Osteoblast (primary cell): Measurements from ENCODE around the gene FOSL2. TPM values are rescaled to one million over a fixed set of nuclear protein-coding genes. Genes with fewer than 3 reads are reported as not detected.

ENCODE experiments used
- DNase-seq: peaks from one replicate; pipeline ENCODE4 v3.0.0; 2011; ENCODE audit warnings: low spot score, mixed read lengths; ENCODE audit not compliant: insufficient read length; ENCODE audit errors: missing footprints
- H2AFZ ChIP-seq: 2 replicates; pipeline ENCODE4 v1.6.0; 2011; ENCODE audit warnings: mild to moderate bottlenecking, low read length
- H3K27ac ChIP-seq: 2 replicates; pipeline ENCODE4 v1.5.1; 2011; ENCODE audit warnings: mild to moderate bottlenecking, low read depth, low read length, moderate library complexity
- H3K27me3 ChIP-seq: 2 replicates; pipeline ENCODE4 v1.6.0; 2012; ENCODE audit warnings: mild to moderate bottlenecking, control low read depth, inconsistent platforms, low read length, moderate library complexity; ENCODE audit not compliant: insufficient read depth
- H3K36me3 ChIP-seq: 2 replicates; pipeline ENCODE4 v1.5.1; 2011; ENCODE audit warnings: mild to moderate bottlenecking, low read length, control low read depth, moderate library complexity; ENCODE audit not compliant: insufficient read depth
- H3K4me1 ChIP-seq: 2 replicates; pipeline ENCODE4 v1.5.1; 2011; ENCODE audit warnings: mild to moderate bottlenecking, low read length, control low read depth, moderate library complexity; ENCODE audit not compliant: insufficient read depth
- H3K4me2 ChIP-seq: 2 replicates; pipeline ENCODE4 v1.6.0; 2011; ENCODE audit warnings: mild to moderate bottlenecking, low read length; ENCODE audit not compliant: insufficient read depth
- H3K4me3 ChIP-seq: fragments of 200-600 bp; sonication (generic); 3 replicates; pipeline ENCODE4 v1.5.1; 2012; ENCODE audit warnings: mild to moderate bottlenecking, low read length, inconsistent platforms; ENCODE audit not compliant: insufficient read depth
- H3K79me2 ChIP-seq: 2 replicates; pipeline ENCODE4 v1.6.0; 2012; ENCODE audit warnings: mild to moderate bottlenecking, low read length, control low read depth, inconsistent platforms; ENCODE audit not compliant: insufficient read depth
- H3K9me3 ChIP-seq: 2 replicates; pipeline ENCODE4 v1.5.1; 2011; ENCODE audit warnings: low read depth, low read length, control low read depth
- H4K20me1 ChIP-seq: 2 replicates; pipeline ENCODE4 v1.6.0; 2012; ENCODE audit warnings: mild to moderate bottlenecking, low read length, control low read depth; ENCODE audit not compliant: insufficient read depth
- total RNA-seq: library from RNA; depleted of rRNA; stranded (reverse); fragments of >200 nt; gene quantifications from 2 replicates; pipeline ENCODE4 v1.2.3, GENCODE V29; 2012
- TF ChIP-seq, protein P1 (sequence below): IDR thresholded peaks from 2 replicates; pipeline ENCODE4 v1.5.1; 2011; ENCODE audit warnings: mild to moderate bottlenecking, low read depth, low read length, moderate library complexity; ENCODE audit errors: extremely low read depth

FOSL2 gene
- total RNA-seq, 1 donor: 86.9 TPM

DNA sequence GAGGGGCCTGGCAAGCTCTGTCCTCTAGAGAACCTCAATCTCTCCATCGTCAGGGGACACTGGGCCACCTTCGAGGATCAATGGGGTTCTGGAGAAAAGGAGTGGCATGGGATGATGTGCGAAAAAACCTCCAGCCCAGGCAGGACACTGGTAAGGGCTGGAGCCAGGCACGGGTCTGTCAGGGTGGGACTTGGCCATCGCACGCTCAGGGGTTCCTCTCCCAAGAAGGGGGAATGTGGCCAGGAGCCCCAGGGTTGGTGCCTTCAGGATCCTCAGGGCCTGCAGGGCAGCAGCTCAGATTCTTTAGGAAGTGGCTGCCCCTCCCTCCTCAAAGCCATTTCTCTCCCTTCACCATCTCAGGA is 56.4 kb downstream of the FOSL2 start:
- no peaks in the 10 kb centered on the region for H3K27me3 ChIP-seq
- H2AFZ ChIP-seq: peak overlapping the region; percentile 57
- H4K20me1 ChIP-seq: no peaks in the 10 kb centered on the region
- peaks cover 53% of the 10 kb centered on the region for H3K4me1 ChIP-seq
- H3K9me3 ChIP-seq: no peaks in the 10 kb centered on the region
- H3K4me3 ChIP-seq: no peak overlapping the region
- no peak for DNase-seq
- peak overlapping the region; percentile 95 for H3K27ac ChIP-seq
- H3K4me2 ChIP-seq: no peak overlapping the region
- TF ChIP-seq, protein P1, sequence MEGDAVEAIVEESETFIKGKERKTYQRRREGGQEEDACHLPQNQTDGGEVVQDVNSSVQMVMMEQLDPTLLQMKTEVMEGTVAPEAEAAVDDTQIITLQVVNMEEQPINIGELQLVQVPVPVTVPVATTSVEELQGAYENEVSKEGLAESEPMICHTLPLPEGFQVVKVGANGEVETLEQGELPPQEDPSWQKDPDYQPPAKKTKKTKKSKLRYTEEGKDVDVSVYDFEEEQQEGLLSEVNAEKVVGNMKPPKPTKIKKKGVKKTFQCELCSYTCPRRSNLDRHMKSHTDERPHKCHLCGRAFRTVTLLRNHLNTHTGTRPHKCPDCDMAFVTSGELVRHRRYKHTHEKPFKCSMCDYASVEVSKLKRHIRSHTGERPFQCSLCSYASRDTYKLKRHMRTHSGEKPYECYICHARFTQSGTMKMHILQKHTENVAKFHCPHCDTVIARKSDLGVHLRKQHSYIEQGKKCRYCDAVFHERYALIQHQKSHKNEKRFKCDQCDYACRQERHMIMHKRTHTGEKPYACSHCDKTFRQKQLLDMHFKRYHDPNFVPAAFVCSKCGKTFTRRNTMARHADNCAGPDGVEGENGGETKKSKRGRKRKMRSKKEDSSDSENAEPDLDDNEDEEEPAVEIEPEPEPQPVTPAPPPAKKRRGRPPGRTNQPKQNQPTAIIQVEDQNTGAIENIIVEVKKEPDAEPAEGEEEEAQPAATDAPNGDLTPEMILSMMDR: no peak
- H3K36me3 ChIP-seq: no peaks in the 10 kb centered on the region
- H3K79me2 ChIP-seq: no peaks in the 10 kb centered on the region

DNA sequence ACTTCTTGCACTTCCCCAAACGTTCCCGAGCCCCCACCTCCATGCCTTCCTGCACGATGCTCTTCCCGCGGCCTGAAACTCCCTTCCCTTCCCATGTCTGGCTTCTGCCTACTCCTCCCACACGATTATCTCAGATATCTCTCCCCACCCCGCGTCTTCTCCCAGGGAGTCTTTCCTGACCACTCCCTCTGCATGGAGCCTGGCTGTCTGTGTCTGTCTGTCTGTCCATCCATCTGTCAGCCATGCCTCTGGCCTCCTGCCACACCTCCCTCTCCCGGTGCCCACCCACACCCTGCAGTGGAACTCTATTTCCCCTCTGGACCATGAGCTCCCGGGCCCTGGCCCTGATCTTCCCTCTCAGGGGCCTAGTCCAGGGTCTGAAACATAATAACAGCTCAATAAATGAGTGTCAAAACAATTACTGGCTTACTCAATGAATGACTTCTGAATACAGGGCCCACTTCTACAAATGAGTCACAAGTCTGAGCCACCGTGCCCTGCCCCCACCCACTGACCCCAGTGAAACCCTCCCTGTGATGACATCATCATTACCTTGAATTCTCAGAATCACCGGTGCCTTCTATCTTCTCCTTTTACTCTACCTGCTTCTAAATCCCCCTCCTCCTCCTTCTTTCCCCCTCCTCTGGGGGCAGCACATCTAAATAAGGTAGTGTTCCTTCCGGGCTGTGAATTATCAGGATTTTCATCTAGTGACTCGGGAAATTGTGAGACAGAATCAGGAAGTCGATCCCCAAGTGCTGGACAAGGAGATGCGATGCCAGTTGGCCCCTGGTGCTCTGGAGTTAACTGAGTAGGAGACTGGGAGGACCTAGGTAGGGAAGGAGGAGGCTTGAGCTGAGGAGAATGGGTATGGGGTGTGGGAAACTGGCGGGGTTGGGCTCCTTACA is 57.1 kb downstream of the FOSL2 start:
- peaks cover 53% of the 10 kb centered on the region for H3K4me1 ChIP-seq
- TF ChIP-seq, protein P1: no peak
- H3K36me3 ChIP-seq: no peaks in the 10 kb centered on the region
- peak overlapping the region; percentile 95 for H3K27ac ChIP-seq
- peak overlapping the region; percentile 57 for H2AFZ ChIP-seq
- H4K20me1 ChIP-seq: no peaks in the 10 kb centered on the region
- H3K79me2 ChIP-seq: no peaks in the 10 kb centered on the region
- no peak overlapping the region for H3K4me3 ChIP-seq
- no peaks in the 10 kb centered on the region for H3K9me3 ChIP-seq
- DNase-seq: peak; percentile 74
- no peak overlapping the region for H3K4me2 ChIP-seq
- no peaks in the 10 kb centered on the region for H3K27me3 ChIP-seq

DNA sequence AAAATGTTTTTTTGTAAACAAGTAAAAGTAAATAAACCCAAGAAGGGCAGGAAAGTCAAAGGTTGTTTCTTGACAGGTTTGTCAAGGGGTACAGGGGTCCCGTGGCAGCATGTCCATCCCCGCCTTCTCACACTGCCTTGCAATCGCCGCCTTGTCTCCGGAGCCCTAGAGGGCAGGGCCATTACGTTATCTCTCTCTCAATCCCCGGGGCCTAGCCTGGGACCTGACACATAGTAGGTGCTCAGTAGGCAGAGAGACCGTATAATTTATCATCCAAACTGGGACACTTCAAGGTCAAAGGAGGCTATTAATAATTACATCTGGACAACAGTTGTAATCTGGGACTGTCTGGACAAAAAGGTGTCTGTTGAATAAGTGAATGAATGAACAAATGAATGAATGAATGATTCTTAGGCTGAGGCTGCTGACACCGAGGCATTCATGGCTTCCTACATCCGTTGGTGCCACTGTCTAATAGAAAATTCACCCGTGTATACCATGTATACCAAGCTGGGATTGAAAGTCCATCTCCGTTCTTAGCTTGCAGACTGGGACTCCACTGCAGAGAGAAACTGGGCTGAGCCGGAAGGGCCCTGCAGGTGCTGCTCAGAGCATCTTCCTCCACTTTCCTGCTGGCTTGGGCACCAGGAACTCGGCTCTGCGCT is 58.4 kb downstream of the FOSL2 start:
- TF ChIP-seq, protein P1: no peak
- no peaks in the 10 kb centered on the region for H3K9me3 ChIP-seq
- H2AFZ ChIP-seq: no peak overlapping the region
- no peaks in the 10 kb centered on the region for H3K27me3 ChIP-seq
- H3K36me3 ChIP-seq: no peaks in the 10 kb centered on the region
- H4K20me1 ChIP-seq: no peaks in the 10 kb centered on the region
- H3K4me1 ChIP-seq: peaks cover 42% of the 10 kb centered on the region
- H3K4me2 ChIP-seq: no peak overlapping the region
- H3K4me3 ChIP-seq: no peak overlapping the region
- no peaks in the 10 kb centered on the region for H3K79me2 ChIP-seq
- DNase-seq: no peak
- H3K27ac ChIP-seq: no peak overlapping the region
